IMR-90 (cell line): ENCODE data around the gene HSPB6. TPM values are rescaled to one million over a fixed set of nuclear protein-coding genes. Genes with fewer than 3 reads are reported as not detected.

Experiments used
- ATAC-seq: fragments of 200-7000 bp; cut with Tn5 transposase; 2 replicates; pipeline ENCODE4 v1.9.1; 2020; ENCODE audit warnings: low read depth, mild to moderate bottlenecking, moderate library complexity
- BruUV-seq: library from RNA; stranded (reverse); fragments of 400-500 nt; replicated peaks from 2 replicates; lab custom pipeline; 2021; lab: Mats Ljungman, UMichigan
- CTCF ChIA-PET: fragments of 300-600 bp; formaldehyde crosslinking; extraction: SDS; loops from one replicate; lab custom pipeline; 2021; ENCODE audit warnings: antibody characterized with exemption; lab: Yijun Ruan, JAX
- POLR2A ChIA-PET: fragments of 300-600 bp; sonication (Branson Sonifier 250); formaldehyde crosslinking; loops from one replicate; lab custom pipeline; 2022; ENCODE audit warnings: antibody characterized with exemption; ENCODE audit not compliant: unreplicated experiment; lab: Charles Lee
- DNase-seq: peaks from one replicate; pipeline ENCODE4 v3.0.0; 2013
- H2AFZ ChIP-seq: replicated peaks from 2 replicates; pipeline ENCODE3; 2013; ENCODE audit warnings: low read length, mild to moderate bottlenecking; ENCODE audit not compliant: poor library complexity
- H2AK5ac ChIP-seq: 2 replicates; pipeline ENCODE4 v1.6.1; 2013; ENCODE audit warnings: low read depth, low read length, inconsistent platforms
- H2AK9ac ChIP-seq: replicated peaks from 2 replicates; pipeline ENCODE3; 2013; ENCODE audit warnings: mild to moderate bottlenecking, low read depth, low read length, moderate library complexity; ENCODE audit not compliant: poor library complexity
- H2BK120ac ChIP-seq: 2 replicates; pipeline ENCODE4 v1.6.1; 2013; ENCODE audit warnings: low read depth, low read length, inconsistent platforms
- H2BK15ac ChIP-seq: 3 replicates; pipeline ENCODE4 v1.6.1; 2013; ENCODE audit warnings: low read depth, low read length, inconsistent platforms
- H2BK20ac ChIP-seq: 2 replicates; pipeline ENCODE4 v1.6.1; 2013; ENCODE audit warnings: low read depth, mild to moderate bottlenecking, inconsistent platforms, low read length, moderate library complexity
- H2BK5ac ChIP-seq: 2 replicates; pipeline ENCODE4 v1.6.1; 2013; ENCODE audit warnings: mild to moderate bottlenecking, low read depth, low read length, inconsistent platforms; ENCODE audit not compliant: poor library complexity, severe bottlenecking
- H3K14ac ChIP-seq: replicated peaks from 2 replicates; pipeline ENCODE4 v1.6.1; 2013; ENCODE audit warnings: low read depth, low read length, inconsistent platforms
- H3K18ac ChIP-seq: 2 replicates; pipeline ENCODE4 v1.6.1; 2013; ENCODE audit warnings: low read depth, low read length, control low read depth
- H3K23ac ChIP-seq: 2 replicates; pipeline ENCODE4 v1.6.1; 2013; ENCODE audit warnings: low read depth, low read length, inconsistent platforms
- H3K27ac ChIP-seq: 2 replicates; pipeline ENCODE4 v1.5.1; 2013; ENCODE audit warnings: mild to moderate bottlenecking, control low read depth, low read length; ENCODE audit not compliant: insufficient read depth
- H3K27me3 ChIP-seq: 2 replicates; pipeline ENCODE4 v1.6.1; 2013; ENCODE audit warnings: low read length; ENCODE audit not compliant: control insufficient read depth, insufficient read depth
- H3K36me3 ChIP-seq: 2 replicates; pipeline ENCODE4 v1.6.1; 2013; ENCODE audit warnings: low read length, mixed read lengths; ENCODE audit not compliant: control insufficient read depth, insufficient read depth
- H3K4ac ChIP-seq: 2 replicates; pipeline ENCODE4 v1.6.1; 2013; ENCODE audit warnings: low read depth, low read length, inconsistent platforms
- H3K4me1 ChIP-seq: 2 replicates; pipeline ENCODE4 v1.6.1; 2013; ENCODE audit warnings: low read length, mixed read lengths; ENCODE audit not compliant: control insufficient read depth, insufficient read depth
- H3K4me2 ChIP-seq: 2 replicates; pipeline ENCODE4 v1.6.1; 2013; ENCODE audit warnings: low read depth, mild to moderate bottlenecking, control low read depth, low read length, moderate library complexity
- H3K4me3 ChIP-seq: 2 replicates; pipeline ENCODE4 v1.5.1; 2013; ENCODE audit warnings: low read depth, mild to moderate bottlenecking, control low read depth, low read length, moderate library complexity; ENCODE audit not compliant: insufficient read depth
- H3K56ac ChIP-seq: 2 replicates; pipeline ENCODE4 v1.6.1; 2013; ENCODE audit warnings: low read length, inconsistent platforms; ENCODE audit not compliant: insufficient read depth; ENCODE audit errors: extremely low read depth
- H3K79me1 ChIP-seq, 2 experiments: 2 replicates each; pipeline ENCODE4 v1.6.1; 2013; ENCODE audit warnings: low read length in 2 of 2, inconsistent platforms in 1 of 2, low read depth in 1 of 2
- H3K9ac ChIP-seq: 2 replicates; pipeline ENCODE4 v1.6.1; 2013; ENCODE audit warnings: low read depth, low read length, control low read depth
- H3K9me1 ChIP-seq: 2 replicates; pipeline ENCODE4 v1.6.1; 2013; ENCODE audit warnings: low read length, inconsistent platforms; ENCODE audit not compliant: insufficient read depth
- H3K9me3 ChIP-seq: 2 replicates; pipeline ENCODE4 v1.6.1; 2013; ENCODE audit warnings: low read length; ENCODE audit not compliant: control insufficient read depth, insufficient read depth
- H4K20me1 ChIP-seq: 2 replicates; pipeline ENCODE4 v1.6.1; 2013; ENCODE audit warnings: low read length, inconsistent platforms; ENCODE audit not compliant: insufficient read depth
- H4K5ac ChIP-seq: 2 replicates; pipeline ENCODE4 v1.6.1; 2013; ENCODE audit warnings: mild to moderate bottlenecking, low read depth, low read length, control low read depth
- H4K8ac ChIP-seq, 2 experiments: 2 replicates each; pipeline ENCODE4 v1.6.1; 2013; ENCODE audit warnings: low read depth in 2 of 2, low read length in 2 of 2, control low read depth in 1 of 2, inconsistent platforms in 1 of 2
- H4K91ac ChIP-seq: 2 replicates; pipeline ENCODE4 v1.6.1; 2013; ENCODE audit warnings: low read depth, low read length, inconsistent platforms; ENCODE audit not compliant: insufficient read depth
- CEBPB ChIP-seq: IDR thresholded peaks from 2 replicates; pipeline ENCODE4 v1.6.1; 2012; ENCODE audit warnings: low read depth, low read length, improper control_type of control experiment
- MAZ ChIP-seq: IDR thresholded peaks from 2 replicates; pipeline ENCODE4 v1.6.1; 2012; ENCODE audit warnings: low read depth, mild to moderate bottlenecking, low read length, improper control_type of control experiment, moderate library complexity, borderline replicate concordance
- RCOR1 ChIP-seq: IDR thresholded peaks from 2 replicates; pipeline ENCODE4 v1.6.1; 2012; ENCODE audit warnings: mild to moderate bottlenecking, low read length, improper control_type of control experiment; ENCODE audit not compliant: insufficient replicate concordance
- WGBS, 2 experiments: methylation state at CpG; one replicate each; pipeline versions ENCODE4 v1.1.5 to v1.1.7; 2013; ENCODE audit warnings: missing lambda C conversion rate in 2 of 2; ENCODE audit not compliant: insufficient read length in 1 of 2; ENCODE audit errors: extremely low coverage in 2 of 2; 5-methylcytosine and 5-hydroxymethylcytosine counted together
- dilution Hi-C: fragments of 300-500 bp; cut with HindIII; formaldehyde crosslinking; loops from one replicate; pipeline ENCODE4 v1.14.3; 2018; ENCODE audit warnings: low sequenced_read_pairs; ENCODE audit not compliant: unreplicated experiment
- in situ Hi-C: fragments of 300-500 bp; cut with MboI; formaldehyde crosslinking; loops from 3 replicates; pipeline ENCODE4 v1.14.3; 2019; ENCODE audit warnings: low sequenced_read_pairs, inconsistent platforms, mixed read lengths
- intact Hi-C: fragments of 100-400 bp; cut with micrococcal nuclease; formaldehyde crosslinking; loops from 2 replicates; pipeline ENCODE4 v1.10.0; 2022
- polyA plus RNA-seq, 3 experiments: library from polyadenylated mRNA; depleted of rRNA; stranded (reverse); fragments of >200 nt; gene quantifications; 2 replicates each; pipeline ENCODE4 v1.2.3, GENCODE V29; 2012; ENCODE audit warnings: low replicate concordance in 1 of 3
- total RNA-seq: library from RNA; depleted of rRNA; stranded (reverse); fragments of >200 nt; gene quantifications from 2 replicates; pipeline ENCODE4 v1.2.3, GENCODE V29; 2012

Gene HSPB6
- total and polyA plus RNA-seq, 2 of the 4 experiments (the other 2 are of a cell fraction) = 5.7 to 206 TPM

DNA sequence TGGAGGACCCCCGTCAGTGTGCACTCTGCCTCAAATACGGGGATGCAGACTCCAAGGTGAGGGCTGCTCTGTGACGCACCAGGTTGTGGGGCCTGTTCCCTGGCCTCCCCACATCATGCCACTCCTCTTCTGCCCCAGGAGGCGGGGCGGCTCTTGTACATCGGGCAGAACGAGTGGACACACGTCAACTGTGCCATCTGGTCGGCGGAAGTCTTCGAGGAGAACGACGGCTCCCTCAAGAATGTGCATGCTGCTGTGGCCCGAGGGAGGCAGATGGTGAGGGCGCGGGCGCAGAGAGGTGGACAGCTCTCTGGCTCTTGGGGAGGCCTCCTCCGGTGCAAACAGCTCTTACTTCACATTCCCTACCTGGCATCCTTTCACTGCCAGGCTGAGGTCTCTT is 27.8 kb downstream of the HSPB6 start:
- Histone ChIP-seq H3K9me3 (no peaks in the 10 kb centered on the region), H4K5ac (no peak overlapping the region), H3K4me2 (no peak overlapping the region), H3K23ac (no peak overlapping the region), H3K27me3 (no peaks in the 10 kb centered on the region), H3K4me3 (no peak overlapping the region), H2BK120ac (no peak overlapping the region), H3K14ac (no peak overlapping the region), H3K4me1 (no peaks in the 10 kb centered on the region), H2BK5ac (no peak overlapping the region), H4K20me1 (peaks cover 14% of the 10 kb centered on the region), H4K8ac (no peak overlapping the region), H3K4ac (no peak overlapping the region), H2BK20ac (no peak overlapping the region), H3K9me1 (no peaks in the 10 kb centered on the region), H2AK5ac (no peak overlapping the region), H2AFZ (no peak overlapping the region), H3K18ac (no peak overlapping the region), H3K79me1 (peaks cover 4 to 11% of the 10 kb centered on the region in 2 experiments), H3K9ac (no peak overlapping the region), H2AK9ac (no peak overlapping the region), H3K27ac (no peak overlapping the region), H2BK15ac (no peak overlapping the region), H4K91ac (no peak overlapping the region), H3K36me3 (peaks cover 94% of the 10 kb centered on the region), H3K56ac (no peak overlapping the region)
- DNase-seq (no peak), ATAC-seq (no peak)
- WGBS, 2 experiments = no CpG with 5 or more reads among the region's 18 CpGs
- in situ Hi-C loops = no loop called here
- intact Hi-C loops = no loop called here
- ChIA-PET POLR2A (no interaction called here), CTCF (no interaction called here)
- dilution Hi-C loops = no loop called here
- no TSS peak for BruUV-seq
- TF ChIP-seq CEBPB = no peak
- no peak for TF ChIP-seq RCOR1
- TF ChIP-seq MAZ = no peak
